GM10266 (cell line): ENCODE data around the gene POP4.
A peak's percentile ranks its signal among the peaks of the same experiment; 100 is the strongest.
"Not testable (repeated sequence)": the region's sequence is repeated elsewhere in the genome, so short reads cannot be mapped to it uniquely, and the experiment has no call there.

Experiments
- DNase-seq: peaks from one replicate; pipeline ENCODE4 v3.0.0; 2012; ENCODE audit errors: extremely low spot score
- TF ChIP-seq, protein P1 (sequence below): IDR thresholded peaks from 2 replicates; pipeline ENCODE4 v1.5.1; 2012; ENCODE audit warnings: mild to moderate bottlenecking, low read depth; ENCODE audit not compliant: control insufficient read depth, insufficient read depth; ENCODE audit errors: missing control alignments

Gene POP4

DNA sequence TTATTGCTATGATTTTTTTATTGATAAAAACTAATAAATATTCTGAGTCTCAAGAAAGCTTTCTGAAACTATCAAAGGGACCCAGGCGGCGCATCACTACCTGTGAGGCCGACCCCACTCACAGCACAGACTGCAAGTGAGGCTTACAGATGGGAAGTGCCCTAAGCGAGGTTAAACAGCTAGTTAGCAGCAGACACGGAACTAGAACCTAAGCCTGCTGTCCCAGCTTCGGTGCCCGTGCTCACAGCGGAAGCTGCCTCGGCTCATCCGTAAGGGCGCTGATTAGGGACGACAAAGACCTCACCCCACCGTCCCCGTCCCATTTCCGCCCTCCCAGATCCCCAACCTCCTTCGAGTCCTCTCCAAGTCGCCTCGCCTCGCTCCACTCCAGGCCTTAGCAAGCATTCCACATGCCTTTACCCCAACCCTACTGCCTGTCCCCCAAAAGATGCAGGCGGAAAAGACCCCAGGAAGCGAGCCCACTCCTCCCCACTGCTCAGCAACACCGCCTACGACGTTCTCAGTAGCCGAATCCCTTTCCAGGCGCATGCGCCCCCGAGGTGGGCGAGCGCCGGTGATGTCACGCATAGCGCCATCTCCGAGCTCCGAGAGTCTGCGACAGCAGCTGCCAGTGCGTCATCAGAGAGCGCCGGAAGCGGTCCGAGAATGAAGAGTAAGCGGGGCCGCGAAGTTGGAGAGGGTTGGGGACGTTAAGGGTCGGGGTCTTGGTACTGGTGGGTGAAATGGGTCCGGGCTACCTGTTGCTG lies at the start of gene POP4:
Gene POP4 (plus strand): TSS at position 631 of the 767 bp plus-strand sequence. CDS start 36 bp downstream, at position 667.
- DNase-seq = peak; percentile 96
- TF ChIP-seq, protein P1, sequence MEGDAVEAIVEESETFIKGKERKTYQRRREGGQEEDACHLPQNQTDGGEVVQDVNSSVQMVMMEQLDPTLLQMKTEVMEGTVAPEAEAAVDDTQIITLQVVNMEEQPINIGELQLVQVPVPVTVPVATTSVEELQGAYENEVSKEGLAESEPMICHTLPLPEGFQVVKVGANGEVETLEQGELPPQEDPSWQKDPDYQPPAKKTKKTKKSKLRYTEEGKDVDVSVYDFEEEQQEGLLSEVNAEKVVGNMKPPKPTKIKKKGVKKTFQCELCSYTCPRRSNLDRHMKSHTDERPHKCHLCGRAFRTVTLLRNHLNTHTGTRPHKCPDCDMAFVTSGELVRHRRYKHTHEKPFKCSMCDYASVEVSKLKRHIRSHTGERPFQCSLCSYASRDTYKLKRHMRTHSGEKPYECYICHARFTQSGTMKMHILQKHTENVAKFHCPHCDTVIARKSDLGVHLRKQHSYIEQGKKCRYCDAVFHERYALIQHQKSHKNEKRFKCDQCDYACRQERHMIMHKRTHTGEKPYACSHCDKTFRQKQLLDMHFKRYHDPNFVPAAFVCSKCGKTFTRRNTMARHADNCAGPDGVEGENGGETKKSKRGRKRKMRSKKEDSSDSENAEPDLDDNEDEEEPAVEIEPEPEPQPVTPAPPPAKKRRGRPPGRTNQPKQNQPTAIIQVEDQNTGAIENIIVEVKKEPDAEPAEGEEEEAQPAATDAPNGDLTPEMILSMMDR = no peak

DNA sequence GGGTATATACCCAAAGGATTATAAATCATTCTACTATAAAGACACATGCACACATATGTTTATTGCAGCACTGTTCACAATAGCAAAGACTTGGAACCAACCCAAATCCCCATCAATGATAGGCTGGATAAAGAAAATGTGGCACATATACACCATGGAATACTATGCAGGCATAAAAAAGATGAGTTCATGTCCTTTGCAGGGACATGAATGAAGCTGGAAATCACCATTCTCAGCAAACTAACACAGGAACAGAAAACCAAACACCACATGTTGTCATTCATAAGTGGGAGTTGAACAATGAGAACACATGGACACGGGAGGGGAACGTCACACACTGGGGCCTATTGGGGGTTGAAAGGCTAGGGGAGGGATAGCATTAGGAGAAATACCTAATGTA lies 47.0 kb upstream of the POP4 start:
- not testable (repeated sequence) for DNase-seq

- no peak for DNase-seq
- TF ChIP-seq, protein P1 = no peak
These were observed 46.3 kb upstream of the POP4 start for GRCh38 chr19:29559743-29560142.

GRCh38 chr19:29560313-29561075 lies 45.6 kb upstream of the POP4 start:
- TF ChIP-seq, protein P1 = no peak
- DNase-seq = no peak

- no peak for DNase-seq
- TF ChIP-seq, protein P1 = no peak
These were observed 44.5 kb upstream of the POP4 start for GRCh38 chr19:29561601-29562000.

GRCh38 chr19:29562299-29563297 lies 43.5 kb upstream of the POP4 start:
- TF ChIP-seq, protein P1 = no peak
- no peak for DNase-seq

DNA sequence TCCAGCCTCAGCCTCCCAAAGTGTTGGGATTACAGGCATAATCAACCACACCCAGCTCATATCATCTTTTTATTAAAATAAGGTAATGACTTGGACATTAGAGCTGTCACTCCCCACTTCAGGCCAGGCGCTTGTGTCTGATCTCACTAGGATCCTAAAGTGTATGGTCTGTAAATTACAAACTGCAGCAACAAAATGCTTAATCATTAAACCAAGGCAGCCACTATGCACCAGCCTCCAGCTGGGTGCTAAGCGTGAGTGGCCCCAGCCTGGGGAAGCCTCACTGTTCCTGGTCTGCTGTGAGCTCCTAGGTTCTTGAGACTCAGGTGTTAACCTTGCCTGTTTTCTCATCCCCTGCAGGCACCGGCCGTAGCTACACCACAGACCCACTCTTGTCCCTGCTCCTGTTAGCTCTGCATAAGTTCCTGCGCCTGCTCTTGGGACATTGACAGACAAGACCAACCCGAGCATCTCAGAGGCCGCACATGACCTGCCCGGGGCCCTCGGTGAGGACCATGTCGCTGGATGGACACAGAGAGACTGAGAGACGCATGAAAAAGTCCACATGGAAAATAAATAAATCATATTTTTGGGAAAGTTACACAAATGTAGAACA lies 42.5 kb upstream of the POP4 start:
- DNase-seq = no peak
- TF ChIP-seq, protein P1 = no peak
